ENCODE measurements around the gene ATXN7L3.

DNA sequence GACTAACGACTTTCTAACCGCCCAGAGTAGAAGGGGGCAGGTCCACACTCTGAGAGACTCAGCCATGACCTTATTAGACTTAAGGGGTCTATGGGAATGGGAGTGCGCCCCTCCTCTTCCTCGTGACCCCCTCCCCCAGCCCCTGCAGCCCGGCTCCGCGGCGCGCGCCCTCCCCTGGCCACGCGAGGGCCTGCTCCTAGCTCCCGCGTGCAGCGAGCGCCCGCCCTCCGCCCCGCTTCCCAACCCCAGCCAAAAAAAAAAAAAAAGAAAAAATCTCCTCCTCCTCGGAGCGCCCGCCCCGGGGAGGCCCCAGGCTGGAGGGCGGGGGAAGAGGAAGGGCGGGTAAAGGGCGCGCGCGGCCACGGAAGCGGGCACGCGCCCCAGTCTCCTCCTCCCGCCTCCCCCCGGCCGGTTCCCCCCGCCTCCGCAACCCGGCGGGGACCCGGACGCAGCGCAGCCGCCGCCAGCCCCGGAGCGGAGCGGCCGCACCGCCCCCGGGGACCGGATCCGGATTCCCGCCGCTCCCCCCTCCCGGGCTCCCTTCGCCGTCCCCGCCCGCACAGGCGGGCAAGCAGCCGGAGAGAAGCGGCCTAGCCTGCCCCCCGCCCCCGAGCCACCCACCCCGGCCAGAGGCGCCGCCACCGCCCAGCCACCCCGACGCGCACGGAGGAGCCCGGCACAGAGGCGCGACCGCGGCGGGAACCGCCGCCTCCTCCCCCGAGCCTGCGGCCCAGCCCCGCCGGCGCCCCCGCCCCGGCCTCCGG, 18.8 kb upstream of the ATXN7L3 start:
- TF ChIP-seq POLR2A (IDR thresholded peaks at IDR 0.05), result peak in 1 of 2 donors; percentile 58
- peak; percentile 52 to 84 (median 66) for TF ChIP-seq CTCF (IDR thresholded peaks at IDR 0.05)
- TF ChIP-seq EP300 (IDR thresholded peaks at IDR 0.05), result peak; percentile 21 to 47

Measured in tibial nerve (tissue), 4 donors.